GM12878 (cell line): ENCODE results near the gene CEP128.

Source experiments
- GATAD2B ChIP-seq: fragments of 450-650 bp; conservative IDR thresholded peaks from 2 replicates; pipeline ENCODE4 v1.6.1; 2017; ENCODE audit warnings: low read depth, mild to moderate bottlenecking, moderate library complexity
- NFIC ChIP-seq: IDR thresholded peaks from 2 replicates; pipeline ENCODE4 v1.6.1; 2012; ENCODE audit warnings: low read depth, mild to moderate bottlenecking, inconsistent platforms, low read length, moderate library complexity
- ZNF217 ChIP-seq: fragments of 450-650 bp; IDR thresholded peaks from 2 replicates; pipeline ENCODE4 v1.6.1; 2017; ENCODE audit warnings: antibody characterized with exemption, mild to moderate bottlenecking

DNA sequence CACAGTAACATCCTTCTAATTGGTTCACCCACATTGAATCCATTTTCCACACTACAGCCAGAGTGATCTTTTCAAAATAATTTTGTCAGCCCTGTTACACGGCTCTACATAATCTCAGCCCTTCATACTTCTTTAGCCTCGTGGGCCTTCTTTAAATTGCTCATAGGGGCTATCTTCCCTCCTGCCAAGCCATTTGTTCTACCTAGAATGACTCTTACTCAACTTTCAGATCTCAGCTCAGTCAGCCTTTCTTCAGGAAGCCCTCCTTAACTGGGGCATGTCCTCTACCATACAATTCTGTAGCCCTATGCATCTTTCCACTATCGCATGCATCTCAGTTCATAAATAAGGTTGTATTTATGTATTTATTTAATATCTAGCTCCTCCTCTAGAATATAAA, 39.7 kb downstream of the CEP128 start:
- TF ChIP-seq ZNF217 (no peak), GATAD2B (no peak), NFIC (no peak)
